ENCODE measurements around the gene MEN1. TPM values are rescaled to one million over a fixed set of nuclear protein-coding genes. Genes with fewer than 3 reads are reported as not detected.
"Not testable (repeated sequence)": the region's sequence is repeated elsewhere in the genome, so short reads cannot be mapped to it uniquely, and the experiment has no call there.

The MEN1 gene
- total and polyA plus RNA-seq, 5 donors from 2014 or later = 20.9 to 31.3 (median 24.9) TPM

DNA sequence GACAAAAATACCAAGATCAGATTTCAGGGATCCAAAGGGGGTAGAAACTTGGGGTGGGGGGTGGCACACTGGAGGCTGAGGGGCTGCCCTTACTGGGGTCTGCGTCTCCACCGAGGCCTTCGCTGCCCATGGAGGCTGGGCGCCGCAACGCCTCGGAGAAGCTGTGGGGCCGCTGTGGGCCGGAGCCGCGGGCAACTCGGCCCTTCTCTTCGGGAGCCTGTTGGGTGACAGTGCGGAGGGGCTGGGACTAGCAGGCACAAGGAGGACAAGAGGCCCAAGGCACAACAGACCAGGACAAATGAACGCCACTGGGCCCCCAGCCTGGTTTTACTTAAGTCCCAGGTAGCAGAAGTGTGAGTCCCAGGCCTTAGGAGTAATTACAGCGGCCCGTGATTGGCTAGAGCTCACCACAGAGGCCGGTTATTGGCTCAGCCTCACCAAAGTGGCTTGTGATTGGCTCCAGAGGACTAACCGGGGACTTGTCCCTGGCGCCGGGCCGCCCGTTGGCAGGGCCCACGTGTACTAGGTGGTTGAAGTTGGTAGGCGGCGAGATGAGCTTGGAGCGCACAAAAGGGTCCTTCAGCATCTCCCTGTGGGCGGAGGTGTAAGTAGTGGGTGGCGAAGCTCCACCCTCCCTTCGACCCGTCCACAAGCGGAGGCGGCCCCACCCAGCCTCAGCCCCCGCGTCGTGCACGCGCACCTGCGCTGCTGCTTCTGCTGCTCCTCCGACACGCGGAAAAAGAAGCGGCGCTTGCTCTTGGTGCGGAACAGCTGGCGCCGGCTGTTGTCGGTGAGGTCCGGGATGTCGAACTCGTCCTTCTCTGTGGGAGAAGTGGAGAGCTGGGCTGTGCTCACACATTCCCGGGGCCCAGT lies 16.5 kb upstream of the MEN1 start:
- H3K36me3 ChIP-seq (ENCODE audit: control insufficient read depth, insufficient read depth, low read length) = no peaks in the 10 kb centered on the region
- H3K4me3 ChIP-seq (ENCODE audit: low read depth, low read length) = no peak overlapping the region
- DNase-seq = no peak
- Mint-ChIP-seq H3K4me3 (no peak overlapping the region), H3K36me3 (peaks cover 12% of the 10 kb centered on the region), H3K27me3 (no peaks in the 10 kb centered on the region), H3K4me1 (no peaks in the 10 kb centered on the region), H3K27ac (no peak overlapping the region), H3K9me3 (no peaks in the 10 kb centered on the region)
- no peaks in the 10 kb centered on the region for H3K27me3 ChIP-seq (ENCODE audit: control insufficient read depth, insufficient read depth, low read length)
- H3K27ac ChIP-seq (ENCODE audit: insufficient read depth, low read length, poor library complexity, severe bottlenecking) = no peak overlapping the region
- no peaks in the 10 kb centered on the region for H3K4me1 ChIP-seq (ENCODE audit: control insufficient read depth, insufficient read depth, low read length, poor library complexity, severe bottlenecking)
- H3K9me3 ChIP-seq (ENCODE audit: control insufficient read depth in 2 of 2, low read length in 2 of 2) = no peaks in the 10 kb centered on the region
- no peak for ATAC-seq (ENCODE audit: low read depth in 2 of 2)

DNA sequence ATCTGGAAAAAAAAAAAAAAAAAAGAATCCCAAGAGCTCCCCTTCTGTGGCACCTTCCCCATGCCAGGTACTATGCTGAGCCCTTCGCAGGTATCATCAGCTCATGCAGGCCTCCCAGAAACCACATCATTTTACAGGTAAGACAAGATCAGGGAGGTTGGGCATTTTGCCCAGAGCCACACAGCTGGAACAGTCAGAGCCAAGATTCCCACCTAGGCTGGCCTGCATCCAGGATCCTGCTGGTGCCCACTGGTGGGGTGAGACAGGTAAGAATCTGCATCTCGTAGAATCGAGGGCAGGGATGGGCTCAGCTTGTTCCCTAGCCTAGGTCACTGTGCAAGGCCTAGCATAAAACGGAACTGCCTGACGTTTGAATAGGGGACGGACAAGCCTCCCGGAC lies 15.7 kb upstream of the MEN1 start:
- Mint-ChIP-seq H3K27me3 (no peaks in the 10 kb centered on the region), H3K36me3 (peaks cover 12% of the 10 kb centered on the region), H3K4me1 (no peaks in the 10 kb centered on the region), H3K9me3 (no peaks in the 10 kb centered on the region), H3K4me3 (no peak overlapping the region), H3K27ac (no peak overlapping the region)
- H3K36me3 ChIP-seq (ENCODE audit: control insufficient read depth, insufficient read depth, low read length) = no peaks in the 10 kb centered on the region
- H3K4me1 ChIP-seq (ENCODE audit: control insufficient read depth, insufficient read depth, low read length, poor library complexity, severe bottlenecking) = no peaks in the 10 kb centered on the region
- no peak for DNase-seq
- no peak for ATAC-seq (ENCODE audit: low read depth in 2 of 2)
- no peak overlapping the region for H3K27ac ChIP-seq (ENCODE audit: insufficient read depth, low read length, poor library complexity, severe bottlenecking)
- H3K9me3 ChIP-seq (ENCODE audit: control insufficient read depth in 2 of 2, low read length in 2 of 2) = no peaks in the 10 kb centered on the region
- H3K27me3 ChIP-seq (ENCODE audit: control insufficient read depth, insufficient read depth, low read length) = no peaks in the 10 kb centered on the region
- H3K4me3 ChIP-seq (ENCODE audit: low read depth, low read length) = no peak overlapping the region

DNA sequence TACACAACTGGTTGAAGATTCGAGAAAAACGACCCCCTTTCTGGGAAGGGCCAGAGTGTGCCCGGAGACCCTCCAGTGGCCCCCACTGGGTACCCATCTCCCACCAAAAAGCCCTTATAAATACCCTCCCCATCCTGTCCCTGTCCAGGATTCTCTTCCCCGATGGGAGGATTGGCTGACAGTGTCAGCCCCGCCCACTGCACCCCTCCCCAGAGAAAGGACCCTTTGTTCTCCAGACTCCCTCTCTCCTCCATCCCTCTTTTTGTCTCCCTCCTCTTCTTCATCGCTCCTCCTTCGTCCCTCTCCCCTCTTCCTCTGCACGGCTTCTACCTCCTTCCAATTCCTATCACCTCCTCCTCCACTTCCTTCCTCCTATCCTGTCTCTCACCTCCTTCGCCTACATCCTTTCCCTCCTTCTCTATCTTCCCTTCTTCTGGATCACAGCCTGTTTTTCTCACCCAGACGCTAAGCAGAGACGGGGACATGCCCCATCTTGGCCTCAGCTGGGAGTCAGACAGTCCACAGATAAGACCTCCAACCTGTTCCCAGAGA lies 13.3 kb upstream of the MEN1 start:
- no peaks in the 10 kb centered on the region for H3K36me3 ChIP-seq (ENCODE audit: control insufficient read depth, insufficient read depth, low read length)
- no peak overlapping the region for H3K27ac Mint-ChIP-seq
- no peak for DNase-seq
- no peak overlapping the region for H3K27ac ChIP-seq (ENCODE audit: insufficient read depth, low read length, poor library complexity, severe bottlenecking)
- no peak overlapping the region for H3K4me3 ChIP-seq (ENCODE audit: low read depth, low read length)
- H3K4me1 Mint-ChIP-seq = no peaks in the 10 kb centered on the region
- no peaks in the 10 kb centered on the region for H3K9me3 ChIP-seq (ENCODE audit: control insufficient read depth in 2 of 2, low read length in 2 of 2)
- H3K27me3 ChIP-seq (ENCODE audit: control insufficient read depth, insufficient read depth, low read length) = no peaks in the 10 kb centered on the region
- H3K27me3 Mint-ChIP-seq = no peaks in the 10 kb centered on the region
- H3K9me3 Mint-ChIP-seq = no peaks in the 10 kb centered on the region
- H3K4me1 ChIP-seq (ENCODE audit: control insufficient read depth, insufficient read depth, low read length, poor library complexity, severe bottlenecking) = no peaks in the 10 kb centered on the region
- no peak overlapping the region for H3K4me3 Mint-ChIP-seq
- H3K36me3 Mint-ChIP-seq = peaks cover 12% of the 10 kb centered on the region
- ATAC-seq (ENCODE audit: low read depth in 2 of 2) = no peak

DNA sequence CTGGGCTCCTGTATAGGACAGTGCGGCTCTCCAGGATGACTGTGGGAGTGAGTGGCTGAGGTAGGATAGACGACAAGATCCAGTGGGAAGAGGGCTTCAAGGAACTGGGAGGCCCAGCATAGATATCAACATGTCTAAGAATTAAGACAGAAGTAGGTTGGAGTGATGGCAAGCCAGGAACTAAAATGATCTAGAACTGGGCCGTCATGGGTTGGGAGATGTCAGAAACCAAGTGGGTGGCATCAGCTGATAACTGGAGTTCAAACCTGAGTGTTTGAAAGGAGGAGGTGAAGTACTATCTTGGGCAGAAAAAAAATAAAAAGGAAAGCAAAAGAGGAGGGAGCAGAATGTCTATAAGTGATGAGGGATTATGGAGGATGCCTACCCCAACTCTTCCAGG lies 7.1 kb upstream of the MEN1 start:
- H3K9me3 Mint-ChIP-seq = peaks cover 0 to 1% (median 0%) of the 10 kb centered on the region in 7 donors
- Histone ChIP-seq H3K27me3 (ENCODE audit: control insufficient read depth, insufficient read depth, low read length) (no peaks in the 10 kb centered on the region), H3K4me1 (ENCODE audit: control insufficient read depth, insufficient read depth, low read length, poor library complexity, severe bottlenecking) (no peaks in the 10 kb centered on the region), H3K9me3 (ENCODE audit: control insufficient read depth in 2 of 2, low read length in 2 of 2) (no peaks in the 10 kb centered on the region), H3K27ac (ENCODE audit: insufficient read depth, low read length, poor library complexity, severe bottlenecking) (no peak overlapping the region), H3K36me3 (ENCODE audit: control insufficient read depth, insufficient read depth, low read length) (no peaks in the 10 kb centered on the region), H3K4me3 (ENCODE audit: low read depth, low read length) (no peak overlapping the region)
- H3K4me3 Mint-ChIP-seq = no peak overlapping the region
- ATAC-seq (ENCODE audit: low read depth in 2 of 2) (no peak), DNase-seq (no peak)
- no peaks in the 10 kb centered on the region for H3K36me3 Mint-ChIP-seq
- peaks cover 12% of the 10 kb centered on the region for H3K27me3 Mint-ChIP-seq
- peak overlapping the region in 1 of 3 donors; percentile 70 for H3K27ac Mint-ChIP-seq
- H3K4me1 Mint-ChIP-seq = no peaks in the 10 kb centered on the region

DNA sequence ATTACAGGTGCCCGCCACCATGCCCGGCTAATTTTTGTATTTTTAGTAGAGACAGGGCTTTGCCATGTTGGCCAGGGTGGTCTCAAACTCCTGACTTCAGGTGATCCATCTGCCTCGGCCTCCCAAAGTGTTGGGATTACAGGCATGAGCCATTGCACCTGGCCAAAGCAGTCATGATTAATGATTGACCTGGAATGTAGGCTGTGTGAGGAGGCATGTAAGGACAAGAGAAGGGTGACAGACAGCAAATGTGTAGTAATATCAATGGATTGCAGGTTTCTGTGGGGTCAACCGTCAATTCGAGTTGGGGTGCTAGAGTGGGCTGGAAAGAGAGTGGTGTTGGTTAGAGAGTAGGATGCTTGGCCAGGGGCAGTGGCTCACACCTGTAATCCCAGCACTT lies 5.1 kb upstream of the MEN1 start:
- H3K4me1 Mint-ChIP-seq; H3K9me3 Mint-ChIP-seq; H3K4me3 ChIP-seq (ENCODE audit: low read depth, low read length); ATAC-seq (ENCODE audit: low read depth in 2 of 2); H3K36me3 ChIP-seq (ENCODE audit: control insufficient read depth, insufficient read depth, low read length); H3K36me3 Mint-ChIP-seq; H3K9me3 ChIP-seq (ENCODE audit: control insufficient read depth in 2 of 2, low read length in 2 of 2); DNase-seq; H3K27ac ChIP-seq (ENCODE audit: insufficient read depth, low read length, poor library complexity, severe bottlenecking); H3K27me3 ChIP-seq (ENCODE audit: control insufficient read depth, insufficient read depth, low read length); H3K4me1 ChIP-seq (ENCODE audit: control insufficient read depth, insufficient read depth, low read length, poor library complexity, severe bottlenecking): not testable (repeated sequence)
- Mint-ChIP-seq H3K4me3 (peak overlapping the region in 1 of 4 donors; percentile 84), H3K27ac (peak overlapping the region in 1 of 3 donors; percentile 49), H3K27me3 (peaks cover 12% of the 10 kb centered on the region)

DNA sequence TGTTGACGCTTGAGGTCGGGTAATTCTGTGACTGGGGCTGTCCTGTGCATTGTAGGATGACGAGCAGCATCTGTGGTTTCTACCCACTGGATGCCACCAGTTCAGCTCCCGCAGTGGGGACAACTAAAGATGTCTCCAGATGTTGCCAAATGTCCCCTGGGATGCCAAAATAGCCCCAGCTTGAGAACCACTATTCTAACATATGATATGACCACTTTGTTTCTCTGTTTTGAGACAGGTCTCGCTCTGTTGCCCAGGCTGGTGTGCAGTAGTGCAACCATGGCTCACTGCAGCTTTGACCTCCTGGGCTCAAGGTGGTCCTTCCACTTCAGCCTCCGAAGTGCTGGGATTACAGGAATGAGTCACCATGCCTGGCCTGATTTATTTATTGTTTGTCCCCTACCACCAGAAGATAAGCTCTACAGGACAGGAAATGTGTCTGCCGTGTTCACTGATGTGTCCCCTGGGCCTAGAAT lies 4.4 kb upstream of the MEN1 start:
- no peaks in the 10 kb centered on the region for H3K36me3 Mint-ChIP-seq
- peaks cover 2 to 12% (median 9%) of the 10 kb centered on the region in 4 donors for H3K4me1 Mint-ChIP-seq
- Histone ChIP-seq H3K9me3 (ENCODE audit: control insufficient read depth in 2 of 2, low read length in 2 of 2) (no peaks in the 10 kb centered on the region), H3K27ac (ENCODE audit: insufficient read depth, low read length, poor library complexity, severe bottlenecking) (no peak overlapping the region), H3K4me1 (ENCODE audit: control insufficient read depth, insufficient read depth, low read length, poor library complexity, severe bottlenecking) (peaks cover 9% of the 10 kb centered on the region), H3K27me3 (ENCODE audit: control insufficient read depth, insufficient read depth, low read length) (no peaks in the 10 kb centered on the region), H3K36me3 (ENCODE audit: control insufficient read depth, insufficient read depth, low read length) (no peaks in the 10 kb centered on the region), H3K4me3 (ENCODE audit: low read depth, low read length) (no peak overlapping the region)
- H3K4me3 Mint-ChIP-seq = no peak overlapping the region
- no peak for ATAC-seq (ENCODE audit: low read depth in 2 of 2)
- peaks cover 12% of the 10 kb centered on the region for H3K27me3 Mint-ChIP-seq
- DNase-seq = no peak
- peak overlapping the region in 1 of 3 donors; percentile 48 for H3K27ac Mint-ChIP-seq
- H3K9me3 Mint-ChIP-seq = peaks cover 0 to 1% (median 0%) of the 10 kb centered on the region in 7 donors

DNA sequence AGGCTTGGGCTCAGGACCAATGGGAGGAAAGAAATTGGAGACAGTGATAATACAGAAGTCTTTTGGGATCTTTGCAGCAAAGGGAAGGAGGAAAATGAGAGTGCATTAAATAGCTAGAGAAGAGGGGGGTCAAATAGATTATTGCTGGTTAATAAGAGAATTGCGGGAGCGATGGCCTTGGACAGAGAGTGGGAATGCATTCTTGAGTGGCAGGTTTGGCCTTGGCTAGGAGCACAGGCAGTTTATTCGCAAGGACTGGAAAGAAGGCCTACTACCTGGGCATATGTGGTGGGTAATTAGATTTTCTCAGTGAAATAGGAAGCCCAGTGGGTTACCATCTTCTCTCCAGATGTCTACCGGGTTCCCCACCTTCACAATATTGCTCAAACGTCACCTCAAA lies 3.5 kb upstream of the MEN1 start:
- no peaks in the 10 kb centered on the region for H3K36me3 Mint-ChIP-seq
- Histone ChIP-seq H3K27ac (ENCODE audit: insufficient read depth, low read length, poor library complexity, severe bottlenecking) (no peak overlapping the region), H3K4me1 (ENCODE audit: control insufficient read depth, insufficient read depth, low read length, poor library complexity, severe bottlenecking) (peaks cover 18% of the 10 kb centered on the region), H3K27me3 (ENCODE audit: control insufficient read depth, insufficient read depth, low read length) (no peaks in the 10 kb centered on the region), H3K36me3 (ENCODE audit: control insufficient read depth, insufficient read depth, low read length) (no peaks in the 10 kb centered on the region), H3K9me3 (ENCODE audit: control insufficient read depth in 2 of 2, low read length in 2 of 2) (no peaks in the 10 kb centered on the region), H3K4me3 (ENCODE audit: low read depth, low read length) (no peak overlapping the region)
- H3K4me1 Mint-ChIP-seq = peaks cover 6 to 21% (median 9%) of the 10 kb centered on the region in 4 donors
- DNase-seq (no peak), ATAC-seq (ENCODE audit: low read depth in 2 of 2) (no peak)
- peak overlapping the region in 3 of 4 donors; percentile 1 to 56 (median 29) for H3K4me3 Mint-ChIP-seq
- peaks cover 0 to 1% (median 0%) of the 10 kb centered on the region in 7 donors for H3K9me3 Mint-ChIP-seq
- H3K27me3 Mint-ChIP-seq = peaks cover 12% of the 10 kb centered on the region
- no peak overlapping the region for H3K27ac Mint-ChIP-seq

All from CD4-positive, CD25-positive, alpha-beta regulatory T cell (primary cell).